NCI-H69 (cell line): ENCODE measurements around the gene WDR74.
A peak's percentile ranks its signal among the peaks of the same experiment; 100 is the strongest.

Experiments used
- DNase-seq: peaks from one replicate; lab custom pipeline; 2025; lab: John Stamatoyannopoulos, UW

The WDR74 gene

DNA sequence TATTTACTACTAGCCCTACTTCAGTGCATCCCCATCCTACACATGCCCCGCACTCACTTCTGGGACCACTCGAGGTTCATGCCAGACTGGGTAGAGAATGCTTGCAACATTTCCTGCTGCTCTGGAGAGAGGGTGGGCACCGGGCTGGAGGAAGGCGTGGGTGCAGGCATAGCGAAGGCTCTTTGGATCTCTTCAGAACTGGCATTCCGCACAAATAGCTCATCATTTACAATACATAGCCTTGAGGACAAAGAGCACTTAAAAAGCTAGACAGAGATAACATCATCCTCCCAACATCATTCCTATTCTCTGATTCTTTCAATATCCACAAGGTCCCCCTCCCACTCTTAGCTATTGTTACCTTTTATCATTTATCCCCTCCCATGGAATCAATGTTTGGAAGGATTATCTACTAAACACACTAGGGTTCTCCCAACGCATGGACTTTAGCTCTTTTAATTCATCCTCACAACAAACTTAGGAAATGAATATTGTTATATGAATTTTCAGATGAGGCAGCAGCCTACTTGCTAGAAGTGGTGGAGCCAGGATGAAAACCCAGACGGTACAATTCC, 45.1 kb downstream of the WDR74 start:
- DNase-seq = no peak

DNA sequence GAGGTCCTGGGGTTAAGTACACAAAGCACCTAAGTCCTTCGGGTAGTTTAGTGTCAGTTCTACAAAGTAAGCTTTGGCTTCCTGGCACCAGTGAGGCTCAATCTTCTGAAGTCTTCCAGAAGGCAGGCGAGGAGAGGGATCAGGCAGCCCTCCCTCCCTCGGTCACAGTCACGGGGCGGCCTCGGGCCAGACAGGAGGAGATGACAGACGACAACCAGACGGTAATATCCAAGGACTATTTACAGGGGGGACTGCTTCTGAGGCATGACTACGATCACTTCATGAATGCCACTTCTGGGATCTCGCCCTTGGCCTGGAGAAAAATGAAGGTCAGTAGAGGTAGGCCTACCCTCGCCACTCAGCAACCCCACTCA, 47.2 kb downstream of the WDR74 start:
- DNase-seq = no peak

DNA sequence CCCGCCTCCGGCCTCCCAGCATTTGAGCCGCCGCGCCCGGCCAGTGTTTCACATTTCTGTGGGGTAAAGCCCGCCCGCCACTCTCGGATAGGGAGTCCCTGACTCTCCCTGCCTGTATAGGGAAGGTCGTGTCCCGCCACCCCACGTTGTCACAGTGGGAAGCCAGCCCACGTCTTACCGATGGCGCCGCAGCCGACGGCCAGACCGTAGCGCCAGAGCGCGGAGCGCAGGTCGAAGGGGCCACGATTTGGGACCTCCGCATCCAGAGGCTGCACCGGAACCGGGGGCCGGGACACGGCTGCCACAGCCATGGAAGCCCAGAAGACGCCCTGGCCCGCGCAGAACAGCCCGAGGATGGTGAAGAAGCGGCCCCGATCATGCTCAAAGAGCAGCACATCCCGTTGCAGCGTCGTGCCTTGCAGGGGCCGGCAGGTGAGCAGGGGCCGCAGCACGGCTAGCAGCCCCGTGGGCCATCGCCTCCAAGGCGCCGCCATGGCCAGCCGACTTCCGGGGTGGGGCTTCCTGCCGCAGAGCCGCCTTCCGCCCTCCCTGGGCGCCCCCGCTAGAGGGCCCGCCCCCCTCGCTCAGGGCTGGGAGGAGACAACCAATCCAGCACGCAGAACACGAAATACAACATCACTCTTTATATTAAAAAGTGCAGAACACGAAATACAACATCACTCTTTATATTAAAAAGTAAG, 47.7 kb downstream of the WDR74 start, which contains the start of gene TMEM223:
Gene TMEM223 (minus strand): TSS at position 506 of the 701 bp plus-strand sequence. CDS start 12 bp downstream, at position 494.
- DNase-seq = peak; percentile 90

DNA sequence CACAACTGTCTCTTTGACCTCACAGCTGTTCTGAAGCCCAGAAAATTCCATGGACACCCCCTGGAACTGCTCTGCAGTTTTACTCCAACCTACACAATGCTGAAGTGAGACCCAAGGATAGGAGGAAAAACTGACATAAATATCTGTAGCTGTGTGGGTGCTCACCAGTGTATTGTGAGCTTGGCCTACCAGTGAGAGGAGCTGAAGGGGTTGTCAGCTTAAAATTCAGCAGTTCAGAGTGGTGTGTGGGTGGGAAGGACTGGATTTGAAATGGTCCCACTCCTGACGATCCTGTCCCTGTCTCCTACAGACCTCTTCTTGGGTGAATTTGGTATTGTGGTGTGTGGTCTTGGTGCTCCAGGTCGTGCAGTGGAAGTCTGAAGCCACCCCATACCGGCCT, 49.8 kb downstream of the WDR74 start:
- no peak for DNase-seq

GRCh38 chr11:62788991-62789390, 50.4 kb downstream of the WDR74 start:
- DNase-seq = peak; percentile 29

- DNase-seq = peak; percentile 99
Measured at GRCh38 chr11:62787005-62787759, 52.2 kb downstream of the WDR74 start, which contains the start of gene TMEM179B. Gene TMEM179B (plus strand): TSS chr11:62787402. CDS start chr11:62787432, 30 bp downstream.

DNA sequence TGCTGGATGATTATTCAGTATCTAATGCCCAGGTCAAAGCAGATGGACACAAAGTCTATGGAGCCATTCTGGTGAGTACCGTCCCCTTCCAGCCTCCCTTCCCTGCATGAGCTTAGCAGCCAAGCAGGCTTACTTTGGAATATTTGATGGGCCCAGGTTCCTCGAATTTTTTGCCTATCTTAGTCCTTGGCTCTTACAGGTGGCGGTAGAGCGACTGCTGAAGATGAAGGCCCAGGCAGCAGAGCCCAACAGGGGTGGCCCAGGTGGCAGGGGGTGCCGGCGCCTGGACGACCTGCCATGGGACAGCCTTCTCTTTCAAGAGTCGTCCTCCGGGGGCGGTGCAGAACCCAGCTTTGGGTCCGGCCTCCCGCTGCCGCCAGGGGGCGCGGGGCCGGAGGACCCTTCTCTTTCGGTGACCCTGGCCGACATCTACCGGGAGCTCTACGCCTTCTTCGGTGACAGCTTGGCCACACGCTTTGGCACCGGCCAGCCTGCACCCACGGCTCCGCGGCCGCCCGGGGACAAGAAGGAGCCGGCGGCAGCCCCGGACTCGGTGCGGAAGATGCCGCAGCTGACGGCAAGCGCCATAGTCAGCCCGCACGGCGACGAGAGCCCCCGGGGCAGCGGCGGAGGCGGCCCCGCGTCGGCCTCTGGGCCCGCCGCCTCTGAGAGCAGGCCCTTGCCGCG, 52.9 kb downstream of the WDR74 start:
- peak; percentile 90 for DNase-seq
